ENCODE data around the gene CDX1. TPM values are rescaled to one million over a fixed set of nuclear protein-coding genes. Genes with fewer than 3 reads are reported as not detected.

CDX1 gene
- total RNA-seq, 2 experiments from 2014 or later: not detected

GRCh38 chr5:150180241-150181026 is 13.9 kb downstream of the CDX1 start:
- intact Hi-C loops (cut with DNase I, micrococcal nuclease): no loop called here
- DNase-seq (no peak), ATAC-seq (ENCODE audit: poor library complexity) (no peak)
- Mint-ChIP-seq H3K36me3 (ENCODE audit: low read depth) (no peaks in the 10 kb centered on the region), H3K27me3 (peaks cover 5% of the 10 kb centered on the region), H3K27ac (no peak overlapping the region), H3K4me3 (no peak overlapping the region), H3K9me3 (no peaks in the 10 kb centered on the region), H3K4me1 (ENCODE audit: low read depth) (no peaks in the 10 kb centered on the region)
- no peaks in the 10 kb centered on the region for H3K36me3 ChIP-seq (ENCODE audit: insufficient read depth, low read length)
- no peak overlapping the region for H3K4me3 ChIP-seq (ENCODE audit: low read length)
- no peaks in the 10 kb centered on the region for H3K4me1 ChIP-seq (ENCODE audit: insufficient read depth, low read length)
- H3K27me3 ChIP-seq (ENCODE audit: control insufficient read depth in 1 of 2, insufficient read depth in 2 of 2, low read length in 2 of 2): peaks cover 0 to 3% of the 10 kb centered on the region in 2 experiments
- TF ChIP-seq CTCF (IDR thresholded peaks at IDR 0.05): no peak
- H3K9me3 ChIP-seq (ENCODE audit: control insufficient read depth in 1 of 2, insufficient read depth in 1 of 2, low read length in 2 of 2): no peaks in the 10 kb centered on the region
- H3K27ac ChIP-seq (ENCODE audit: low read depth in 1 of 2, low read length in 2 of 2): no peak overlapping the region
- ChIA-PET CTCF (no interaction called here), POLR2A (no interaction called here)

- no peak for TF ChIP-seq CTCF (IDR thresholded peaks at IDR 0.05)
- Mint-ChIP-seq H3K36me3 (ENCODE audit: low read depth) (no peaks in the 10 kb centered on the region), H3K27ac (no peak overlapping the region), H3K4me3 (no peak overlapping the region), H3K9me3 (no peaks in the 10 kb centered on the region), H3K4me1 (ENCODE audit: low read depth) (no peaks in the 10 kb centered on the region), H3K27me3 (peaks cover 5% of the 10 kb centered on the region)
- POLR2A ChIA-PET: no interaction called here
- ATAC-seq (ENCODE audit: poor library complexity): no peak
- Histone ChIP-seq H3K4me1 (ENCODE audit: insufficient read depth, low read length) (no peaks in the 10 kb centered on the region), H3K4me3 (ENCODE audit: low read length) (no peak overlapping the region), H3K9me3 (ENCODE audit: control insufficient read depth in 1 of 2, insufficient read depth in 1 of 2, low read length in 2 of 2) (no peaks in the 10 kb centered on the region), H3K27ac (ENCODE audit: low read depth in 1 of 2, low read length in 2 of 2) (no peak overlapping the region), H3K36me3 (ENCODE audit: insufficient read depth, low read length) (no peaks in the 10 kb centered on the region), H3K27me3 (ENCODE audit: control insufficient read depth in 1 of 2, insufficient read depth in 2 of 2, low read length in 2 of 2) (peaks cover 0 to under 1% of the 10 kb centered on the region in 2 experiments)
- CTCF ChIA-PET: no interaction called here
- DNase-seq: no peak
- intact Hi-C loops (cut with DNase I, micrococcal nuclease): no loop called here
These were observed 14.4 kb downstream of the CDX1 start for GRCh38 chr5:150181027-150181426.

- DNase-seq (no peak), ATAC-seq (ENCODE audit: poor library complexity) (no peak)
- Histone ChIP-seq H3K4me1 (ENCODE audit: insufficient read depth, low read length) (no peaks in the 10 kb centered on the region), H3K9me3 (ENCODE audit: control insufficient read depth in 1 of 2, insufficient read depth in 1 of 2, low read length in 2 of 2) (no peaks in the 10 kb centered on the region), H3K27me3 (ENCODE audit: control insufficient read depth in 1 of 2, insufficient read depth in 2 of 2, low read length in 2 of 2) (no peaks in the 10 kb centered on the region), H3K36me3 (ENCODE audit: insufficient read depth, low read length) (no peaks in the 10 kb centered on the region), H3K27ac (ENCODE audit: low read depth in 1 of 2, low read length in 2 of 2) (no peak overlapping the region), H3K4me3 (ENCODE audit: low read length) (no peak overlapping the region)
- TF ChIP-seq CTCF (IDR thresholded peaks at IDR 0.05): no peak
- no peaks in the 10 kb centered on the region for H3K36me3 Mint-ChIP-seq (ENCODE audit: low read depth)
- H3K9me3 Mint-ChIP-seq: no peaks in the 10 kb centered on the region
- ChIA-PET POLR2A (no interaction called here), CTCF (no interaction called here)
- H3K4me1 Mint-ChIP-seq (ENCODE audit: low read depth): no peaks in the 10 kb centered on the region
- H3K27ac Mint-ChIP-seq: no peak overlapping the region
- intact Hi-C loops (cut with DNase I, micrococcal nuclease): no loop called here
- H3K27me3 Mint-ChIP-seq: peaks cover 6% of the 10 kb centered on the region
- no peak overlapping the region for H3K4me3 Mint-ChIP-seq
These were observed 15.4 kb downstream of the CDX1 start for GRCh38 chr5:150181766-150182545.
